Bronchial epithelial cell (primary cell): ENCODE measurements around the gene AHCYL2. TPM values are rescaled to one million over a fixed set of nuclear protein-coding genes. Genes with fewer than 3 reads are reported as not detected.
A peak's percentile ranks its signal among the peaks of the same experiment; 100 is the strongest.

Experiments
- DNase-seq: peaks from one replicate; pipeline ENCODE4 v3.0.0-alpha.2; 2010; ENCODE audit warnings: low read depth
- FAIRE-seq: peaks from 2 replicates; lab custom pipeline; 2011; peaks lifted over from hg19 to GRCh38; lab: Jason Lieb, UNC
- H3K27me3 ChIP-seq: 2 replicates; pipeline ENCODE4 v1.5.1; 2011; ENCODE audit warnings: low read length; ENCODE audit not compliant: control insufficient read depth, insufficient read depth
- H3K36me3 ChIP-seq: 2 replicates; pipeline ENCODE4 v1.5.1; 2011; ENCODE audit warnings: low read length; ENCODE audit not compliant: control insufficient read depth, insufficient read depth
- H3K4me3 ChIP-seq: 2 replicates; pipeline ENCODE4 v1.5.1; 2011; ENCODE audit warnings: mild to moderate bottlenecking, low read depth, low read length, control low read depth
- CTCF ChIP-seq: IDR thresholded peaks from 2 replicates; pipeline ENCODE4 v1.5.1; 2011; ENCODE audit warnings: mild to moderate bottlenecking, moderate library complexity, low read length, control low read depth, inconsistent platforms; ENCODE audit not compliant: insufficient read depth, severe bottlenecking
- total RNA-seq: library from RNA; depleted of rRNA; stranded (reverse); fragments of >200 nt; gene quantifications from 2 replicates; pipeline ENCODE4 v1.2.1, GENCODE V29; 2014

The AHCYL2 gene
- total RNA-seq, 1 donor from 2014 or later: 5.0 TPM

- H3K36me3 ChIP-seq: no peaks in the 10 kb centered on the region
- no peak for FAIRE-seq
These were observed 6.8 kb downstream of the AHCYL2 start for GRCh38 chr7:129231666-129232065.

GRCh38 chr7:129238546-129238945, 13.7 kb downstream of the AHCYL2 start:
- Histone ChIP-seq H3K36me3 (no peaks in the 10 kb centered on the region), H3K27me3 (no peaks in the 10 kb centered on the region), H3K4me3 (no peak overlapping the region)
- DNase-seq (no peak), FAIRE-seq (no peak)
- no peak for TF ChIP-seq CTCF

More at GRCh38 chr7:129231666-129232065, 6.8 kb downstream of the AHCYL2 start:
- Histone ChIP-seq H3K4me3 (no peak overlapping the region), H3K27me3 (no peaks in the 10 kb centered on the region)
- no peak for TF ChIP-seq CTCF
- DNase-seq: no peak

GRCh38 chr7:129240119-129240820, 15.4 kb downstream of the AHCYL2 start:
- DNase-seq (peak; percentile 12), FAIRE-seq (no peak)
- Histone ChIP-seq H3K4me3 (no peak overlapping the region), H3K27me3 (no peaks in the 10 kb centered on the region), H3K36me3 (no peaks in the 10 kb centered on the region)
- TF ChIP-seq CTCF: no peak

- DNase-seq (no peak), FAIRE-seq (no peak)
- no peak for TF ChIP-seq CTCF
- Histone ChIP-seq H3K36me3 (no peaks in the 10 kb centered on the region), H3K27me3 (no peaks in the 10 kb centered on the region), H3K4me3 (no peak overlapping the region)
These were observed 19.4 kb downstream of the AHCYL2 start for GRCh38 chr7:129244220-129244619.

- FAIRE-seq (no peak), DNase-seq (no peak)
- Histone ChIP-seq H3K36me3 (no peaks in the 10 kb centered on the region), H3K27me3 (no peaks in the 10 kb centered on the region), H3K4me3 (no peak overlapping the region)
- TF ChIP-seq CTCF: no peak
These were observed 20.7 kb downstream of the AHCYL2 start for GRCh38 chr7:129245533-129245932.

- DNase-seq: no peak
- TF ChIP-seq CTCF: no peak
- FAIRE-seq: no peak
These were observed 22.3 kb downstream of the AHCYL2 start for GRCh38 chr7:129247087-129247486.

More at GRCh38 chr7:129247087-129247486, 22.3 kb downstream of the AHCYL2 start:
- no peak overlapping the region for H3K4me3 ChIP-seq
- H3K27me3 ChIP-seq: no peaks in the 10 kb centered on the region
- H3K36me3 ChIP-seq: no peaks in the 10 kb centered on the region
